Type B pancreatic cell (in vitro differentiated cells): ENCODE measurements around the gene FUCA2. TPM values are rescaled to one million over a fixed set of nuclear protein-coding genes. Genes with fewer than 3 reads are reported as not detected.
A peak's percentile ranks its signal among the peaks of the same experiment; 100 is the strongest.

ENCODE experiments used
- DNase-seq: peaks from one replicate; pipeline ENCODE4 v3.0.0; 2021; ENCODE audit warnings: mixed read lengths; ENCODE audit not compliant: unreplicated experiment; ENCODE audit errors: extremely low spot score
- H3K27ac Mint-ChIP-seq: 2 replicates; pipeline ENCODE4 v1.8.0; 2021; ENCODE audit warnings: mild to moderate bottlenecking, mixed read lengths
- H3K27me3 Mint-ChIP-seq: 2 replicates; pipeline ENCODE4 v1.8.0; 2021; ENCODE audit warnings: mixed read lengths
- H3K36me3 Mint-ChIP-seq: 2 replicates; pipeline ENCODE4 v1.8.0; 2021; ENCODE audit warnings: mixed read lengths
- H3K4me1 Mint-ChIP-seq: one replicate; pipeline ENCODE4 v1.8.0; 2021; ENCODE audit warnings: mixed read lengths; ENCODE audit not compliant: unreplicated experiment
- H3K4me3 Mint-ChIP-seq: 2 replicates; pipeline ENCODE4 v1.8.0; 2021; ENCODE audit warnings: mild to moderate bottlenecking, mixed read lengths
- H3K9me3 Mint-ChIP-seq: 2 replicates; pipeline ENCODE4 v1.8.0; 2021; ENCODE audit warnings: mixed read lengths
- total RNA-seq: library from RNA; stranded (reverse); gene quantifications from 2 replicates; pipeline ENCODE4 v1.2.1, GENCODE V29; 2021; ENCODE audit warnings: low replicate concordance
- TF ChIP-seq, protein P1 (sequence below): fragments of 200-600 bp; sonication (generic); conservative IDR thresholded peaks from 2 replicates; pipeline ENCODE4 v1.5.0; 2021; ENCODE audit warnings: antibody characterized with exemption, mild to moderate bottlenecking

The FUCA2 gene
- total RNA-seq, 1 donor from 2014 or later = 48.0 TPM

DNA sequence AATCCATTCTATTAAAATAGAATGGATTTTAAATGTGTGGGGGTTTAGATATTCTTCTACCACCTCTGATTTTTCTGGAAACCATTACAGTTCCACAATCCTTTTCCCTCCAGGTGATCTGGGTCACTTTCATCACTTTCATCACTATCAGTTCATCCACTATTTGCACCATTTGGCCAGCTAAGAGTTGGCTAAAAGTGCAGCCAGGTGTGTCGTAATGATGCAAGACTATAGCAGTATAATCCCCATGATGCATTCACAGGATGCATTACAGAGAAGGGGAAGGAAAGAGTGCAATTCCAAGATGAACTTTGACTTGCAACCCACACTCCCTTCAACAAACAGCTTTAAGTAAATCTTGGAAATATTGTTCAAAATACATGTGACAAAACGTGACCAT is 4.9 kb downstream of the FUCA2 start:
- no peaks in the 10 kb centered on the region for H3K9me3 Mint-ChIP-seq
- no peak for DNase-seq
- peaks cover 10% of the 10 kb centered on the region for H3K4me1 Mint-ChIP-seq
- H3K4me3 Mint-ChIP-seq = no peak overlapping the region
- no peak overlapping the region for H3K27ac Mint-ChIP-seq
- peaks cover 20% of the 10 kb centered on the region for H3K36me3 Mint-ChIP-seq
- no peaks in the 10 kb centered on the region for H3K27me3 Mint-ChIP-seq
- TF ChIP-seq, protein P1, sequence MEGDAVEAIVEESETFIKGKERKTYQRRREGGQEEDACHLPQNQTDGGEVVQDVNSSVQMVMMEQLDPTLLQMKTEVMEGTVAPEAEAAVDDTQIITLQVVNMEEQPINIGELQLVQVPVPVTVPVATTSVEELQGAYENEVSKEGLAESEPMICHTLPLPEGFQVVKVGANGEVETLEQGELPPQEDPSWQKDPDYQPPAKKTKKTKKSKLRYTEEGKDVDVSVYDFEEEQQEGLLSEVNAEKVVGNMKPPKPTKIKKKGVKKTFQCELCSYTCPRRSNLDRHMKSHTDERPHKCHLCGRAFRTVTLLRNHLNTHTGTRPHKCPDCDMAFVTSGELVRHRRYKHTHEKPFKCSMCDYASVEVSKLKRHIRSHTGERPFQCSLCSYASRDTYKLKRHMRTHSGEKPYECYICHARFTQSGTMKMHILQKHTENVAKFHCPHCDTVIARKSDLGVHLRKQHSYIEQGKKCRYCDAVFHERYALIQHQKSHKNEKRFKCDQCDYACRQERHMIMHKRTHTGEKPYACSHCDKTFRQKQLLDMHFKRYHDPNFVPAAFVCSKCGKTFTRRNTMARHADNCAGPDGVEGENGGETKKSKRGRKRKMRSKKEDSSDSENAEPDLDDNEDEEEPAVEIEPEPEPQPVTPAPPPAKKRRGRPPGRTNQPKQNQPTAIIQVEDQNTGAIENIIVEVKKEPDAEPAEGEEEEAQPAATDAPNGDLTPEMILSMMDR = no peak

DNA sequence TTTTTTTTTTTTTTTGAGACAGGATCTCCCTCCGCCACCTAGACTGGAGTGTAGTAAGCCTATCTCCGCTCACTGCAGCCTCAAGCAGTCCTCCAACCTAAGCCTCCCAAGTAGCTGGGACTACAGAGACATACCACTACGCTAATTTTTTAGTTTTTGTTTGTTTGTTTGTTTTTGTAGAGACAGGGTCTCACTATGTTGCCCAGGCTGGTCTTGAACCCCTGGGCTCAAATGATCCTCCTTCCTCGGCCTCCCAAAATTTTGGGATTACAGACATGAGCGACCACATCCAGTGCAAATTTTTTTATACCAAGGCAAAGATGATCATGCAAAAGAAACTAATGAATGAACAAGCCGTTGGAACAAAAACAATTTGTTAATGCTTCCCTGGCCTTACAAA is 5.3 kb downstream of the FUCA2 start:
- Mint-ChIP-seq H3K36me3 (peaks cover 24% of the 10 kb centered on the region), H3K9me3 (no peaks in the 10 kb centered on the region), H3K27me3 (no peaks in the 10 kb centered on the region)

DNA sequence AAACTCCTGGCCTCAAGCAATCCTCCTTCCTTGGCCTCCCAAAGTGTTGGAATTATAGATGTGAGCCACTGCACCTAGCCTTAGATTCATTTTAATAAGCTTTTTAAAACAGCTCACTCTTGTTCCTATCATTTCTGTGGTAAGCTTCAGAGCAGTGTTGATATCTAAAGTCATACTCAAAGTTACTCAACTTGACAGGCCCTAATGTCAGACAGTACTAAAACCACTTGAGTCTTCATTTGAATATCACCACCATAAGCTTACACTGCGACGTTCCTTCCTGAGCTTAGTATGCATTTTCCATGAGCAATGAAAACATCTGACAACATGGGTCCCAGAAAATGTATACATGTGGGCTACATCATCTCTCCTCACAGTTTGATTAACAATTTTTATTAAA is 6.0 kb downstream of the FUCA2 start:
- no peak overlapping the region for H3K4me3 Mint-ChIP-seq
- TF ChIP-seq, protein P1 = no peak

More for the DNA sequence above, 5.3 kb downstream of the FUCA2 start:
- Mint-ChIP-seq H3K4me1 (peaks cover 10% of the 10 kb centered on the region), H3K27ac (no peak overlapping the region), H3K4me3 (no peak overlapping the region)
- DNase-seq = no peak
- TF ChIP-seq, protein P1 = no peak

DNA sequence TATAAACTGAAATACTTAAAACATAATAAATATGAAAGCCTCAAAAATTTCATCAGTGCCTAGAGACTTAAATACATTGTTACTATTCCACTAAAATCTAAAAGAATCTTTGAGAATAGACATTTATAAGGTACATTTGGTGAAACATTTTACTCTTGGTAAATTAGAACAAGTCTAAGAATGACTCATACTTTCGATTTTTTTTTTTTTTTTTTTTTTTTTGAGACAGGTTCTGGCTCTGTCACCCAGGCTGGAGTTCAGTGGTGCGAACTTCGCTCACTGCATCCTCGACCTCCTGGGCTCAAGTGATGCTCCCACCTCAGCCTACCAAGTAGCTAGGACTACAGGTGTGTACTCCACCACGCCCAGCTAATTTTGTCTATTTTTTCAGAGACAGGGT is 6.4 kb downstream of the FUCA2 start:
- Mint-ChIP-seq H3K27me3 (no peaks in the 10 kb centered on the region), H3K9me3 (no peaks in the 10 kb centered on the region), H3K4me1 (peaks cover 4% of the 10 kb centered on the region), H3K27ac (no peak overlapping the region), H3K4me3 (no peak overlapping the region), H3K36me3 (peaks cover 35% of the 10 kb centered on the region)
- no peak for DNase-seq
- TF ChIP-seq, protein P1 = no peak

More for the DNA sequence above, 6.0 kb downstream of the FUCA2 start:
- no peaks in the 10 kb centered on the region for H3K27me3 Mint-ChIP-seq
- DNase-seq = no peak
- no peaks in the 10 kb centered on the region for H3K9me3 Mint-ChIP-seq
- peaks cover 5% of the 10 kb centered on the region for H3K4me1 Mint-ChIP-seq
- H3K36me3 Mint-ChIP-seq = peaks cover 31% of the 10 kb centered on the region
- H3K27ac Mint-ChIP-seq = no peak overlapping the region

DNA sequence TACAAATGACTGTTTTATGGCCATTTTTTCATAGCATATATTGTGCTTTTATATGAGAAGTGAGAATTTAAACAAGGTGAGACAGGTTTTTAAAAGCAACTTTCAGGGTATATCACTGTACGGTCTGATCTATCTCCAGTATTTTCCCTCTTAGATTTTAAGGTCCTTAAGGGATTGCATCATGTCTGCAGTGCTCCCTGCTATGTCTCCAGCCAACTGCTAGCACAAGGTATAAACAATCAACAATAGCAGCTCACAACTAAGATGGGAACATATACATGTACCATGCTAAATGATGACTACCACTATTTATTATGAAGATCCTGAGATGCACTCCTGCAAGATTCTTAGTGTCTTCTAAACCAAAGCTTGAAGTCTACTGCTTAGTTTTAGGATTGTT is 7.2 kb downstream of the FUCA2 start:
- no peaks in the 10 kb centered on the region for H3K4me1 Mint-ChIP-seq
- no peak for DNase-seq
- H3K27me3 Mint-ChIP-seq = no peaks in the 10 kb centered on the region
- H3K36me3 Mint-ChIP-seq = peaks cover 42% of the 10 kb centered on the region
- no peak overlapping the region for H3K27ac Mint-ChIP-seq
- H3K4me3 Mint-ChIP-seq = no peak overlapping the region
- H3K9me3 Mint-ChIP-seq = no peaks in the 10 kb centered on the region
- TF ChIP-seq, protein P1 = no peak

DNA sequence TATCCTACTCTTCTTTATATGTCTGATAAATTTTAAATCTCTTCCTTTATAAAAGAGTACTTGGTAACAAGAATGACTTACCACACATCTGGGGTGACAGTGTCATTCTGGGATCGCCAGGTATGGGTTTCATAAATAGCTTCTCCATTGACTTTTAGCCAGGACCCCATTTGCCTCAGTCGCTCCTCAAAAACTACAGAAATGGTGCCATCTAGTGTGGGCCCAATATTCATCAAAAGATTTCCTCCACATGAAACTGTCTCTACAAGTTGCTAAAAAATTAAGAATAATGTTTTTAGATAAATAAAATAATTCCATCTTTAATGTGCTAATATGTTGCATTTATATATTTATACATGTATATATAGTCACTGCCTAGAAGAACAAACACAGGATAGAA is 9.7 kb downstream of the FUCA2 start:
- Mint-ChIP-seq H3K27ac (no peak overlapping the region), H3K4me1 (no peaks in the 10 kb centered on the region), H3K36me3 (peaks cover 53% of the 10 kb centered on the region), H3K4me3 (no peak overlapping the region), H3K27me3 (no peaks in the 10 kb centered on the region), H3K9me3 (no peaks in the 10 kb centered on the region)
- no peak for DNase-seq
- TF ChIP-seq, protein P1 = peak; percentile 27
